ENCODE data around the gene ZDHHC19. TPM values are rescaled to one million over a fixed set of nuclear protein-coding genes. Genes with fewer than 3 reads are reported as not detected.

The ZDHHC19 gene
- total RNA-seq, 1 experiment from 2014 or later = not detected

DNA sequence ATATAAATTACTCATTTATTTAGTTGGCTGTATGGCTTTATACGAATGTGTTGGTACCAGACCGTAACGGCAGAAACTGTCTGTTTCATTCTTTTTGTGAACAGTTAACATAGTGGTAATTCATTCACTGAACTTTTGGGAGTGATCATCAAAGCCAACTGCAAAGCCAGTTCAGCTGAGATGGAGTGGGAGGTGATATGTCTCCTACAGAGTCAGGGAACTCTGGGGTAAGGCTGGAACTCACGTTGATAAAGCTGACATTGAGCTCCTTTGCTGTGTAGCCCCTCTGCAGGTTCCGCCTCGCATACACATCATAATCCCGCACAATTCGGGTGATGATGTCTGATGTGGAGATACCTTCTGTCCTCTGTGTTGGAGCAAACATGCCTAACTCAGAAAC, 30.5 kb upstream of the ZDHHC19 start:
- H3K79me2 ChIP-seq (ENCODE audit: low read length) = no peaks in the 10 kb centered on the region
- H3K27ac ChIP-seq (ENCODE audit: low read length) = no peak overlapping the region
- no peak overlapping the region for H3K4me3 ChIP-seq (ENCODE audit: low read length)
- no peaks in the 10 kb centered on the region for H3K27me3 ChIP-seq (ENCODE audit: low read length)
- no peak overlapping the region for H3K4me2 ChIP-seq (ENCODE audit: low read depth, low read length, poor library complexity, severe bottlenecking)
- no peak overlapping the region for H2AFZ ChIP-seq (ENCODE audit: low read length)
- H3K9ac ChIP-seq (ENCODE audit: low read length) = no peak overlapping the region
- H4K20me1 ChIP-seq (ENCODE audit: insufficient read depth, low read depth, low read length) = no peaks in the 10 kb centered on the region
- DNase-seq = no peak
- no peaks in the 10 kb centered on the region for H3K9me2 ChIP-seq (replicated peaks; ENCODE audit: insufficient read depth, low read length)
- no peaks in the 10 kb centered on the region for H3K4me1 ChIP-seq (ENCODE audit: low read length)
- no peaks in the 10 kb centered on the region for H3K9me3 ChIP-seq (ENCODE audit: low read length)
- peaks cover 20% of the 10 kb centered on the region for H3K36me3 ChIP-seq (ENCODE audit: insufficient read depth, low read length)

DNA sequence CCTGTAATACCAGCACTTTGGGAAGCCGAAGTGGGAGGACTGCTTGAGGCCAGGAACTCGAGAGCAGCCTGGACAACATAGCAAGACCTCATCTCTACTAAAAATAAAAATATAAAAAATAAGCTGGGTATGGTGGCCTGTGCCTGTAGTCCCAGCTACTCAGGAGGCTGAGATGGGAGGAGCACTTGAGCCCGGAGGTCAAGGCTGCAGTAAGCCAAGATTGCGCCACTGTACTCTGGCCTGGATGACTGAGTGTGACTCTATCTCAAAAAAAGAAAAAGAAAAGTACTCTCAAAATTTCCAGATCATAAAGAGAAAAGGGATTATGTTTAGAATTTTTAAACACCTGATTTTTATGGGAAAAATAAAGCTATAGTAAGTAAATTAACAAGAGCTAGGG, 29.2 kb upstream of the ZDHHC19 start:
- Histone ChIP-seq H3K79me2 (ENCODE audit: low read length) (no peaks in the 10 kb centered on the region), H4K20me1 (ENCODE audit: insufficient read depth, low read depth, low read length) (no peaks in the 10 kb centered on the region), H3K9me3 (ENCODE audit: low read length) (no peaks in the 10 kb centered on the region), H2AFZ (ENCODE audit: low read length) (no peak overlapping the region), H3K4me3 (ENCODE audit: low read length) (no peak overlapping the region), H3K9me2 (replicated peaks; ENCODE audit: insufficient read depth, low read length) (no peaks in the 10 kb centered on the region), H3K4me1 (ENCODE audit: low read length) (no peaks in the 10 kb centered on the region), H3K36me3 (ENCODE audit: insufficient read depth, low read length) (peaks cover 15% of the 10 kb centered on the region), H3K4me2 (ENCODE audit: low read depth, low read length, poor library complexity, severe bottlenecking) (no peak overlapping the region), H3K27ac (ENCODE audit: low read length) (no peak overlapping the region), H3K9ac (ENCODE audit: low read length) (no peak overlapping the region), H3K27me3 (ENCODE audit: low read length) (no peaks in the 10 kb centered on the region)
- no peak for DNase-seq

DNA sequence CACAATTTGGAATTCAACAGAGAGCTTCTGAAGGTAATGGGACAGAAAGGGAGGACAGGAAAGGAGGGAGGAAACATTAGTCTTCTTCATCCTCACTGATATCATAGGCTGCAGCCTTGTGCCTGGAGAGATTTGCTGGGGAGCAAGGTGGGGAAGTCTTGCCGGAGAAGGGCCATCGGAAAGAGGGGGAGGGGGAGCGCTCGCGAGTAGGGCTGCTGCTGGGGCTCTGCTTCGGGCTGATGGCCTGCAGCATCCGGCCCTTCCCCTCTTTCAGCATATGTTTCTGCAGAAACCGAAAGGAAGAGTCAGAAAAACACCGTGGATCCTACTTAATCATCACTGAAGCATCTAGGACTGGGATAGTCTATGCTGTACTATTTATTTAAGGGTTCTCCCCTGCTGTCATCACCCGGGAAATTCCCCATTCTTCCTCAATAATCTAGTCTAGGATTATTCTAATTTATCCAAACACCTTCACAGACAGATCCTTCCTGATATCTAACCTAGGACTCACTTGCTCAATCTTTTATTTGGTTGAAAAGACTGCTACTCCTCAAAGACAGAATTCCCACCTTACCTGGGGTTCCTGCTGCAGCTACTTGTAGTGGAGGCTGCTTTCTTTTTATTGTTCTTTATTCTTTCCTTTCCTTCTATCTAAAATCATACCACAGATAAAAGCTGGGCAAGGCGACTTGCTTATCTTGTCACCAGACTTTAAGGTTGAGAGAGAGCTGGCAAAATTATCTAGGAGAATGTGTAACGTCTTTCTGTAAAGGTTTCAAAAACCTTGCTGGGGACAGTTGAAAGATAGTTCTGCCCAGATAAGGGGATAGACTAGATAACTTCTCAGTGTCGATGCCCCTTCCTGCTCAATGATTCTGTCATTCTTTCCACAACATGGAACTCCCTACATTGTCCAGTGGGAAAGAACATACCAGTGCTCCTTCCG, 27.7 kb upstream of the ZDHHC19 start:
- Histone ChIP-seq H3K9ac (ENCODE audit: low read length) (no peak overlapping the region), H3K36me3 (ENCODE audit: insufficient read depth, low read length) (peaks cover 13% of the 10 kb centered on the region; the same call in 1 of the 2 replicates), H3K9me3 (ENCODE audit: low read length) (no peaks in the 10 kb centered on the region), H3K27ac (ENCODE audit: low read length) (no peak overlapping the region), H3K4me2 (ENCODE audit: low read depth, low read length, poor library complexity, severe bottlenecking) (no peak overlapping the region), H3K9me2 (replicated peaks; ENCODE audit: insufficient read depth, low read length) (no peaks in the 10 kb centered on the region), H3K4me3 (ENCODE audit: low read length) (no peak overlapping the region), H3K79me2 (ENCODE audit: low read length) (no peaks in the 10 kb centered on the region), H3K27me3 (ENCODE audit: low read length) (no peaks in the 10 kb centered on the region), H3K4me1 (ENCODE audit: low read length) (no peaks in the 10 kb centered on the region), H4K20me1 (ENCODE audit: insufficient read depth, low read depth, low read length) (no peaks in the 10 kb centered on the region), H2AFZ (ENCODE audit: low read length) (no peak overlapping the region)
- DNase-seq = no peak

DNA sequence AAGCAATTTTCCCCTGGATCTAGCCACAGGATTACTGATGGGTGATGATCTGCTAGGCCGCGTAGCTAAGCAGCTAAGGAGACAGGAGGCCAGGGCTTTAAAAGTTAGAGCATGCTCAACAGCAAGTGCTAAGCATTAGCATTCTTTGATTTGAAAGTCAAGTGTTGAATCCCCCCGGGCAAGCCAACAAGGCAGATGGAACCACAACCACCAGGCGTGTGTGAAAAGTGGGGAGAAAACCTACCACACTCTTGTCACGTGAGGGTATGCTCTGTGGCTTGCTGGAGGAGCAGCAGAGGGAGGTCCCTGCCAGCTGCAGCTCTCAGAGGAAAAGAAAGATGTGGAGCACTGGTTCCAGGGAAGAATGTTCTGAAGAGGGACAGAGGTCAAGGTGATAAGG, 26.0 kb upstream of the ZDHHC19 start:
- Histone ChIP-seq H3K4me3 (ENCODE audit: low read length) (no peak overlapping the region), H3K27me3 (ENCODE audit: low read length) (no peaks in the 10 kb centered on the region), H3K4me2 (ENCODE audit: low read depth, low read length, poor library complexity, severe bottlenecking) (no peak overlapping the region), H3K9me2 (replicated peaks; ENCODE audit: insufficient read depth, low read length) (no peaks in the 10 kb centered on the region), H3K9me3 (ENCODE audit: low read length) (no peaks in the 10 kb centered on the region), H3K36me3 (ENCODE audit: insufficient read depth, low read length) (peaks cover 13% of the 10 kb centered on the region; the same call in 1 of the 2 replicates), H3K4me1 (ENCODE audit: low read length) (no peaks in the 10 kb centered on the region), H2AFZ (ENCODE audit: low read length) (no peak overlapping the region), H4K20me1 (ENCODE audit: insufficient read depth, low read depth, low read length) (no peaks in the 10 kb centered on the region), H3K9ac (ENCODE audit: low read length) (no peak overlapping the region), H3K27ac (ENCODE audit: low read length) (no peak overlapping the region), H3K79me2 (ENCODE audit: low read length) (no peaks in the 10 kb centered on the region)
- no peak for DNase-seq

DNA sequence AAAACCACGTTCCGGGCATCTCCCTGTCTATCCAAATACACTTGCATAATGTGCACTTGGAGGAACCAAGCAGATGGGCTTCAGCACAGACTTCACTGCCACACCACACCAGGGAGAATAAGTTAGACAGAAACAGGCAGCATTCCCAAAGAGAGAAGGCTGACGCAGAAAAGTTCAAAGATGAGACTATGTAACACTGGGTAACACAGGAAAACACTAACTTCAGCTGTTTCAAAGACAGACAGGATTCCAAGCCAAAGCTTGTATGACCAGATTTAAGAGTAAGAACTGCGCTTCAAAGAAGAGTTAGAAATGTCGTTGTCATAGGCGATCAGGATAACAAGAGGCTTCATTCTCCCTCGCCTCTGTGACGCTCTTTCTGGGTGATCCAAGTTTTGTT, 25.0 kb upstream of the ZDHHC19 start:
- no peaks in the 10 kb centered on the region for H3K79me2 ChIP-seq (ENCODE audit: low read length)
- peaks cover under 1% of the 10 kb centered on the region; the same call in 1 of the 2 replicates for H4K20me1 ChIP-seq (ENCODE audit: insufficient read depth, low read depth, low read length)
- H3K36me3 ChIP-seq (ENCODE audit: insufficient read depth, low read length) = peaks cover 13% of the 10 kb centered on the region; the same call in 1 of the 2 replicates
- H3K4me3 ChIP-seq (ENCODE audit: low read length) = no peak overlapping the region
- no peak overlapping the region for H2AFZ ChIP-seq (ENCODE audit: low read length)
- no peak overlapping the region for H3K4me2 ChIP-seq (ENCODE audit: low read depth, low read length, poor library complexity, severe bottlenecking)
- H3K27me3 ChIP-seq (ENCODE audit: low read length) = no peaks in the 10 kb centered on the region
- no peak for DNase-seq
- no peak overlapping the region for H3K9ac ChIP-seq (ENCODE audit: low read length)
- H3K27ac ChIP-seq (ENCODE audit: low read length) = no peak overlapping the region
- H3K9me3 ChIP-seq (ENCODE audit: low read length) = no peaks in the 10 kb centered on the region
- H3K4me1 ChIP-seq (ENCODE audit: low read length) = no peaks in the 10 kb centered on the region
- H3K9me2 ChIP-seq (replicated peaks; ENCODE audit: insufficient read depth, low read length) = no peaks in the 10 kb centered on the region

DNA sequence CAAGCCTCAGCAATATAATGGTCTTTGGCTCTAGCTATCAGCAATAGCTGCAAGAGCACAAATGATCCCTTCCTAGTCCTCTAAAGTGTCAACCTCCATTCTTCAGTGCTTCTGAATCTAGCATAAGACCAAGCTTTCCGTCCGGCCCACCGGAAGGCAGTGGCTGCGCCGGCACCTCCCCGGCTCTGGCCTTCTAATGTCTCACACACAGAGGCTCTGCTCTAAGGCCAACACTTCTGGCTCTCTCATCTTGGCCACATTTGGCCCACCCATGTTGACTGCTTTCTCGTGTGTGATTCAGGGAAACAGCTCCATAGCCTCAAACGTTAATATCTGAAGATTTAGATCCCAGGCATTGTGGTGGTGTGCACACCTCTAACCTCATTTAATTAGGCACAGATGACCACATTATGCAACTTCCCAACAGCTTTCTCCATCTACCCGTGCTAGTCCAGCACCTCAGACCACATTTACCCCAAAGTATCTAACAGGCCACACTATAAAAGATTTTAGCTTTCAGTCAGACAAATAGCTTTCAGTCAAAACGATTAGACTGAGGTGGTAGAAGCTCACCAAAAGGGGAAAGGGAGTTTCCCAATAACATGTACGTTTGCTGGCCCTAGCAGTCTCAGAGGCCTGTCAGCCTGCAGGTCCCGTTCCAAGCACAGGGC, 24.4 kb upstream of the ZDHHC19 start:
- no peak overlapping the region for H2AFZ ChIP-seq (ENCODE audit: low read length)
- no peaks in the 10 kb centered on the region for H3K4me1 ChIP-seq (ENCODE audit: low read length)
- H4K20me1 ChIP-seq (ENCODE audit: insufficient read depth, low read depth, low read length) = peaks cover 3% of the 10 kb centered on the region; the same call in 1 of the 2 replicates
- no peak overlapping the region for H3K4me3 ChIP-seq (ENCODE audit: low read length)
- H3K4me2 ChIP-seq (ENCODE audit: low read depth, low read length, poor library complexity, severe bottlenecking) = no peak overlapping the region
- no peak overlapping the region for H3K9ac ChIP-seq (ENCODE audit: low read length)
- H3K9me2 ChIP-seq (replicated peaks; ENCODE audit: insufficient read depth, low read length) = no peaks in the 10 kb centered on the region
- H3K27ac ChIP-seq (ENCODE audit: low read length) = no peak overlapping the region
- H3K79me2 ChIP-seq (ENCODE audit: low read length) = no peaks in the 10 kb centered on the region
- no peak for DNase-seq
- H3K27me3 ChIP-seq (ENCODE audit: low read length) = no peaks in the 10 kb centered on the region
- no peaks in the 10 kb centered on the region for H3K9me3 ChIP-seq (ENCODE audit: low read length)
- H3K36me3 ChIP-seq (ENCODE audit: insufficient read depth, low read length) = peaks cover 13% of the 10 kb centered on the region; the same call in 1 of the 2 replicates

DNA sequence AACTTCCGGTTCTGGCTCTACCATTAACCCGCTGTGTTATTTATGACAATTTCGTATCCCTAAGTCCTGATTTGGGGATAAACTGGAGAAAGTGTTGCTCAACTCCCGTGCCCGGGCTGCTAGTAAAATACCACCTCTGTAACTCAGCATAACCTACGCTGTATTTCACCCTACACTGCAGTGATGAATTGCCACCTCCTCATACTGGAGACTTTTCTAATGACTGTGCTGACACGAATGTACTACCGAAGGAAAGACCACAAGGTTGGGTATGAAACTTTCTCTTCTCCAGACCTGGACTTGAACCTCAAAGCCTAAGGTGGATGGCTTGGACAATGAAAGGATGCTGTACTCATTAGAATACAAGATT, 21.7 kb upstream of the ZDHHC19 start:
- Histone ChIP-seq H3K4me1 (ENCODE audit: low read length) (no peaks in the 10 kb centered on the region), H3K36me3 (ENCODE audit: insufficient read depth, low read length) (0 out of 2 replicates have a peak, but pooled peaks cover 5% of the 10 kb centered on the region), H3K9me2 (replicated peaks; ENCODE audit: insufficient read depth, low read length) (no peaks in the 10 kb centered on the region), H3K4me3 (ENCODE audit: low read length) (no peak overlapping the region), H3K79me2 (ENCODE audit: low read length) (no peaks in the 10 kb centered on the region), H3K9me3 (ENCODE audit: low read length) (no peaks in the 10 kb centered on the region), H2AFZ (ENCODE audit: low read length) (no peak overlapping the region), H4K20me1 (ENCODE audit: insufficient read depth, low read depth, low read length) (peaks cover 3% of the 10 kb centered on the region; the same call in 1 of the 2 replicates), H3K4me2 (ENCODE audit: low read depth, low read length, poor library complexity, severe bottlenecking) (no peak overlapping the region), H3K27me3 (ENCODE audit: low read length) (no peaks in the 10 kb centered on the region), H3K9ac (ENCODE audit: low read length) (no peak overlapping the region), H3K27ac (ENCODE audit: low read length) (no peak overlapping the region)
- no peak for DNase-seq

DNA sequence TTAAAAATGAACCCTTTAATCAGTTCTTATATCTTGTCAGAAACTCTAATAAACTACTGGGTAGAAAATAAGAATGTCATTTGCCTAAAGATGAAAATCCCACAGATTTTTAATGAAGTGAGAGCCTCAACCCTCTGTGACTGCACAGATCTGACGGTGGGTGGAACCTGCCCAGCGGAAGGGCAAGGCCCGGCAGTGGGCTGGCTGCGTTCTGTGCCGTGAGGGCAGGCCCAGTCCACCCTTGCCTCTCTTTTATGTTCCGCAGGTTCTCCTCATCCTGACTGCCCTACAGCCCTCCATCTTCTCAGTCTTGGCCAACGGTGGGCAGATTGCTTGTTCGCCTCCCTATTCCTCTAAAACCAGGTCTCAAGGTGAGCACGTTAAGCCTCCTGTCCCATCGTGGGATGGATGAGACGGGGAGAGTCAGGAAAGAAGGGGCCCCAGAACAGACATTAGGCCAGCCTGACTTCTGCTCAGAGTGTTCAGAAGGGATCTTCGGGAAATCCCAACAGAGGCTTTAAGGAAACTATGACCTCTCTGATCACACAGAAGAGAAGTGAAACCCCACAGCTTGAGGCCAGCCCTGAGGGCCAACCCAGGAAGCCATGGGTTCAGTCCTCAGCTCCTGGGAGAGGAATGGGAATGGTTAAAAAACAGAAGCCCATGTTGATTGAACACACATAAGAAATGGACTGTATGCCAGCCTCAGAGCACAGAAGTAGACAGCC, 21.1 kb upstream of the ZDHHC19 start:
- H3K79me2 ChIP-seq (ENCODE audit: low read length) = no peaks in the 10 kb centered on the region
- 0 out of 2 replicates have a peak, but pooled peaks cover 2% of the 10 kb centered on the region for H3K36me3 ChIP-seq (ENCODE audit: insufficient read depth, low read length)
- no peaks in the 10 kb centered on the region for H3K9me2 ChIP-seq (replicated peaks; ENCODE audit: insufficient read depth, low read length)
- no peak overlapping the region for H3K4me3 ChIP-seq (ENCODE audit: low read length)
- no peaks in the 10 kb centered on the region for H3K4me1 ChIP-seq (ENCODE audit: low read length)
- peaks cover 3% of the 10 kb centered on the region; the same call in 1 of the 2 replicates for H4K20me1 ChIP-seq (ENCODE audit: insufficient read depth, low read depth, low read length)
- H2AFZ ChIP-seq (ENCODE audit: low read length) = no peak overlapping the region
- H3K9ac ChIP-seq (ENCODE audit: low read length) = no peak overlapping the region
- H3K27ac ChIP-seq (ENCODE audit: low read length) = no peak overlapping the region
- no peaks in the 10 kb centered on the region for H3K27me3 ChIP-seq (ENCODE audit: low read length)
- H3K4me2 ChIP-seq (ENCODE audit: low read depth, low read length, poor library complexity, severe bottlenecking) = no peak overlapping the region
- no peak for DNase-seq
- no peaks in the 10 kb centered on the region for H3K9me3 ChIP-seq (ENCODE audit: low read length)
